CD4-positive, alpha-beta T cell treated with Interleukin-10 for 1 hour (primary cell): ENCODE data around the gene FUBP3.
"Not testable (repeated sequence)": the region's sequence is repeated elsewhere in the genome, so short reads cannot be mapped to it uniquely, and the experiment has no call there.

Experiments
- DNase-seq: peaks from one replicate; pipeline ENCODE4 v3.0.0-alpha.2; 2020

FUBP3 gene

DNA sequence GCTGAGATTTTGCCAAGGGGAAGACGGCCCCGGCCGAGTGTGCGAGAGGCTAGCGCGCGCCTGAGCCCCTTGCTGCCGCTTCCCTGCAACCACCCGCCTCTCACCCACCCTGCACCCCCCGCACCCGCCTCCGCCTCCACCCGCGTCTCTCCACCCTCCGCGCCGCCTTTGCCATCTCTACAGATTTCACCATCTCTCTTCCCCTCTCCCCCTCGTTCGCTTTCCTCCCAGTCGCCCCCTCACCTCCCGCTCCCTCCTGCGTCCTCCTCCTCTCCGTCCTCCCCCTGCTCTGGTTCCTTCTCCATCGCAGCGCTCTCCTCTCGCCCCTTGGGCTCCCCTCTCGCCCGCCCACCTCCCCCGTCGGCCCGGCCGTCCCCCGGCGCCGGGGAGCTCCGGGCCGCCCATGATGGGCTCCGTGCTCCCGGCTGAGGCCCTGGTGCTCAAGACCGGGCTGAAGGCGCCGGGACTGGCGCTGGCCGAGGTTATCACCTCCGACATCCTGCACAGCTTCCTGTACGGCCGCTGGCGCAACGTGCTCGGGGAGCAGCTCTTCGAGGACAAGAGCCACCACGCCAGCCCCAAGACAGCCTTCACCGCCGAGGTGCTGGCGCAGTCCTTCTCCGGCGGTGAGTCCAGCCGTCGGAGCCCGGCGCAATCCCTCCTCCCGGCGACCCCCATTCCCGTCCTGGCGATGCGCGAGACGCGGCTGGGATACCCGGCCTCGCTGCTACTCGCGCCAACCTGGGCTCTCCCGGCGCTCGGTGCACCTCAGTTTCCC, 85.1 kb downstream of the FUBP3 start, which contains the start of gene PRDM12:
Gene PRDM12, plus strand, starts transcription at position 344 of the 778 bp plus-strand sequence. Its CDS starts 60 bp downstream, at position 404.
- no peak for DNase-seq

DNA sequence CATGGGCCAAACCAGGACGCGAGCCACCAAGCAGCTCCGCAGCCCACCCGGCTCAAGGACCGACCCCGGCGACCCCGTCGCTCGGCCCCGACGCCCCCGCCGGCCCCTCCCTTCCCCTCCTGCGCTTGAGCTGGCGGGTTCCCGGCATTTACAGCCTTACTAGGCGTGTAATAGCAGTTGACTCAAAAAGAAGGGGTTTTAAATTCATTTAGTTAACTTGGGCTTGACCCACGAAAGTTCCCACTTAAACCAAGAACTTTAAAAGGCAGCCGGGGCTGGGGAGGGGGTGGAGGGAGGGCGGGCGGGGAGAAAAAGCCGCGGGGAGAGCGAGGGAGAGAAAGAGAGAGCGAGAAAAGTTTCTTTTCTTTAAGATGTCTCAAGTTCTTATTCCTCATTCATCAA, 85.7 kb downstream of the FUBP3 start:
- no peak for DNase-seq

DNA sequence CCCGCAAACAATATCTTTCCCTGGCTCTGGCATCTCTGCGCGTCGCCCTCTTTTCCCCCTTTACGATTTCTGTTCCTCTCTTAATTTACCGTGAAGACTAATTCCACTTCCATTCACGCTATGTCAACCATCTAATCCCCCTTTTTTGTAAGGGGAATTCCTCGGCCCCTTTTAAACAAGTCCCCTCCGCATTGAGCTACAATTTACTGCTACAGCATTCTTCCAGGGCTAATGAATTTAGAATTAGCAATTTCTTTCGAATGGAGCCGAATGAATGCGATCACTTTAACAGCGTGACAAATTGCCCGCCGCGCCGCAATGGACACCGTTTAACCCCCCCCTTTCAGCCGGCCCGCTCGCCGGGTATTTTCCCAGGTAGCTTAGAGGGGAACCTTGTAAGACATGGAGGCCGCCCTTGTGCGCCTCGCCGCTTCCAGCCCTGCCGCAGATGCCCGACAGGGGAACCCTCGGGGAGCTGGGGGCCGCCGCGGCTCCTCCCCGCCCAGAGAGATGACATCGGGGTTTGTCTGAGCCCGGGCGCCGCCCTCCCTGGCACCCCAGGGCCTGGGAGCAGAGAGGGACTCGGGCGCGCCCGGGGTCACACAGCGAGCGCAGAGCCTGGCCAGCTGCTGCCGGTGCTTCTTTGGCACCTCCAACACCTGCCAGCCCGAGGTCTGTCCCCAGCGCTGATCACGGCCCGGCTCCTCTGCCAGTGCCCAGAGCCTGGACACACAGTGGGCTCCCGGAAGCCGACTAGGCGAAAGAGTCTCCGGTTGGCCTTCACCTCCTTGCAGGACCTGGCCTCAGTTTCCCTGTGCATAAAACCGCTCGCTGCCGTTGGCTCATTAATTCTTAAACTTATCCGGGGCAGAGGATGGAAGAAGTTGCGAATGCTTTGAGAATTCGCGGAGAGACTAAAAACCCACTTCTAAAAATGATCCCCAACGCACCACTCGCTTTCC, 86.3 kb downstream of the FUBP3 start:
- DNase-seq: no peak

GRCh38 chr9:130666393-130667119, 87.2 kb downstream of the FUBP3 start:
- DNase-seq: no peak

GRCh38 chr9:130667120-130667435, 87.7 kb downstream of the FUBP3 start:
- no peak for DNase-seq

DNA sequence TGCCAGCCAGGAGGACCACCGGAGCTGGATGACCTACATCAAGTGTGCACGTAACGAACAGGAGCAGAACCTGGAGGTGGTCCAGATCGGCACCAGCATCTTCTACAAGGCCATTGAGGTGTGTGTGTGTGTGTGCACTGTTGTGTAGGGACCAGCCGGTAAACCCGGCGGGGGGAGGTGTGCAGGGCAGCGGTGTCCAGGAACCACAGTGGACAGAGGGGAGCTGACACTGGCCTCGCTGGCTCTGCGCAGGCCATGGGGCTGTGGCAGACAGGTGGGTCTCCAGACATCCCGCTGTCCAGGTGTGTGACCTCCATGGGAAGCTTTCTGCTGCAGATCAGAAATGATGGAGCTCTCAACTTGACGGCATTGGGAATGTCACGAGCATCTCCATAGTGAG, 88.8 kb downstream of the FUBP3 start:
- DNase-seq: no peak

GRCh38 chr9:130668659-130669058, 89.3 kb downstream of the FUBP3 start:
- DNase-seq: no peak

- no peak for DNase-seq
These were observed 90.6 kb downstream of the FUBP3 start for GRCh38 chr9:130669965-130670364.

- no peak for DNase-seq
These were observed 91.3 kb downstream of the FUBP3 start for GRCh38 chr9:130670644-130671043.

DNA sequence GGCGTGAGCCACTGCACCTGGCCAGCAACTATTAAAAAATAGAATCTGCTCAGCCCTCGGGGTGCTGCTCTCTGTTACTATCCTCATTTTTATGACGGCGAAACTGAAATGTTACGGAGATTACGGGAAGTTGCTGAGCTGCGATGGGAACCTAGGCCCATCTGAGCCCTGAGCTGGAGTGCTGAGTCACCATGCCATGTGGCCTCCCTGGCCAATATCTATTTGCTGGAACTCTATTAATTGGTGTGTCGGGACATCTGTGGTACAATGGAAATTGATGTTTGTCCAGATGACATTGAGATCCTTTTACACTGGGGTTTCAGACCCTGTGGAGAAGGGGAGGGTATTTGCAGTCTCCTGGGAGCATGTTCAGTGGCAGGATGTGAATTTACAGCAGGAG, 93.1 kb downstream of the FUBP3 start:
- DNase-seq: no peak

- no peak for DNase-seq
These were observed 93.7 kb downstream of the FUBP3 start for GRCh38 chr9:130672933-130673615.

- no peak for DNase-seq
These were observed 96.0 kb downstream of the FUBP3 start for GRCh38 chr9:130675396-130675795.

DNA sequence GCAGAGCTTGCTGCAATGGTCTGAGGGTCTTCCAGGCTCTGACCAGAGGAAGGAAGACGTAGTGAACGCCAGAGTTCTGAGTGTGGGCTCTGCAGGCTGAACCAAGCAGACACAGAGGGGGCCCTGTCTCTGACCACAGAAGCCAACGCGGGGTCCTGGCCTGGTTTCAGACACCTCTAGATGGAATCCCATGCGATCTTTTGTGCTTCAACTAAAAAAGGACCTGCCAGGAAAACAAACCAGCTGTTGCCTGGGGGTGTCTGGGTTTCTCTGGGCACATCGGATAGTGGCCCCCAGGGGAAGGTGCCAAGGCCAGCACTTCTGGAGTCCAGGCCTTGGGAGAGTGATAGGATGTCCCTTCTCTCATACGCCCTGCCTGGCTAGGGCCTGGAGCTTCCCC, 97.9 kb downstream of the FUBP3 start:
- DNase-seq: no peak

- peak; percentile 61 for DNase-seq
These were observed 101.7 kb downstream of the FUBP3 start for GRCh38 chr9:130680836-130681768.

- no peak for DNase-seq
These were observed 102.5 kb downstream of the FUBP3 start for GRCh38 chr9:130681769-130682420.

DNA sequence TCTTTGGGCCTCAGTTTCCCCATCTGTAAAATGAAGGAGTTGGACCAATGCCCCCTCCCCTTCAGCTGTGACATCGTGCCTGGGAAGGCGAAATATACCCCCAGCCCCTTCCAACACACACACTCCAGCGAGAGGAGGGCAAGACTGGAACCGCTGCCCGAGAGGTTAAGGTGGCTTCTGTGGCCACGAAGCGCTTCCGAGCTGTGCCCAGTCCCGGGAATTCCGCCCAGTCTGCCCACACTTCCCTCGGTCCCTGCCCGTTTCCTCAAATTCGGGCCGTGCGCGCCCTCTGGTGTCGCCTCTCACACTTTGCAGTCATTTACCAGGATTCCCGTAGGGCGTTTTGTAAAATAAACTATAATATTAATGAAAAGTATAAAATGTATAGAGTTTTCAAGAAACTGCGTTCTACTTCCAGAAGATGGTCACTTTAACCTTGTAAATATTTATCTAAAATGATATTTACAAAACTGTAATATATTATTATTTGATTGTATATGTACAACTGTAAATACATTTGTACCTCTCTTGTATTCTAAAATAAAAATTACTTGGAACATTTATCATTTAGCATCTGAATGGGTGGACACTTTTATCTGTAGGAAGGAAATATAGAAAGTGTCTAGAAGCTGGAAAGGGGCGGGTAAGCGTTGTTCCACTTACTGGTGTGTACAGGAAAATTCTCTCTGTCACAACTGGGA, 103.2 kb downstream of the FUBP3 start:
- peak; percentile 61 for DNase-seq

DNA sequence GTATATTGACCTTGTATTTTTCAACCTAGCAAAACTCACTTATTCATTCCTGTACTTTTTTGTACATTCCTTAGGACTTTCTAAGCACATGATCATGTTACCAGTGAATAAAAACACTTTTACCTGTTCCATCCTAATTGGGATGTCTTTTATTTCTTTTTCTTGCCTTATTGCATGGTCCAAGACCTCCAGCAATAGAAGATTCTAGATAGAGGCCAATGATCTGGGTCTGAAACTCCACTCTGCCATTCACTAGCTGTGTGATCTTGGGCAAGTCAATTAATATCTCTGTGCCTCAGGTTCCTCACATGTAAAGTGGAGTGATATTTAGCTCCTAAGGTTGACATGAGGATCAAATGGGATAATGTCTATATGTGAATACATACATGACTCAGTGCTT, 105.7 kb downstream of the FUBP3 start:
- DNase-seq: no peak

- not testable (repeated sequence) for DNase-seq
These were observed 106.6 kb downstream of the FUBP3 start for GRCh38 chr9:130685945-130686344.

GRCh38 chr9:130687615-130688014, 108.2 kb downstream of the FUBP3 start:
- DNase-seq: no peak
